HepG2 (cell line): ENCODE measurements around the gene NEMF. TPM values are rescaled to one million over a fixed set of nuclear protein-coding genes. Genes with fewer than 3 reads are reported as not detected.
A peak's percentile ranks its signal among the peaks of the same experiment; 100 is the strongest.

Experiments used
- EEA1 ChIP-seq: sonication (generic); formaldehyde crosslinking; IDR thresholded peaks from 2 replicates; pipeline ENCODE4 v1.5.1; 2020; ENCODE audit warnings: mild to moderate bottlenecking, missing genetic modification reagents, borderline replicate concordance
- ELF1 ChIP-seq: sonication (generic); formaldehyde crosslinking; IDR thresholded peaks from 2 replicates; pipeline ENCODE4 v1.4.0; 2020; ENCODE audit warnings: missing genetic modification reagents
- EP300 ChIP-seq, 3 experiments: sonication (generic) in 1 of 3; formaldehyde crosslinking in 1 of 3; IDR thresholded peaks; 2 replicates each; pipeline versions ENCODE4 v1.5.1 to v1.6.1; 2011 to 2020; ENCODE audit warnings: low read depth in 2 of 3, low read length in 2 of 3, borderline replicate concordance in 1 of 3, improper control_type of control experiment in 1 of 3, mild to moderate bottlenecking in 1 of 3, missing genetic modification reagents in 1 of 3, moderate library complexity in 1 of 3
- FOXM1 ChIP-seq: sonication (generic); formaldehyde crosslinking; IDR thresholded peaks from 2 replicates; pipeline ENCODE4 v1.5.0; 2020; ENCODE audit warnings: missing genetic modification reagents
- GATAD2A ChIP-seq: IDR thresholded peaks from 2 replicates; pipeline ENCODE4 v1.6.1; 2016
- HNF4A ChIP-seq: sonication (generic); formaldehyde crosslinking; IDR thresholded peaks from 2 replicates; pipeline ENCODE4 v1.4.0; 2020; ENCODE audit warnings: missing genetic modification reagents
- KDM2A ChIP-seq: sonication (generic); formaldehyde crosslinking; IDR thresholded peaks from 2 replicates; pipeline ENCODE4 v1.4.0; 2020; ENCODE audit warnings: low read depth, missing genetic modification reagents, borderline replicate concordance
- NCOR1 ChIP-seq: fragments of 200-600 bp; sonication (generic); IDR thresholded peaks from 2 replicates; pipeline ENCODE4 v1.7.0; 2017; ENCODE audit warnings: antibody characterized with exemption, low read length, borderline replicate concordance
- RBFOX2 ChIP-seq: fragments of 200-400 bp; formaldehyde crosslinking; IDR thresholded peaks from 2 replicates; pipeline ENCODE4 v1.6.1; 2017; ENCODE audit warnings: low read depth, mild to moderate bottlenecking, low read length
- RXRA ChIP-seq: sonication (generic); formaldehyde crosslinking; IDR thresholded peaks from 2 replicates; pipeline ENCODE4 v1.5.1; 2020; ENCODE audit warnings: missing genetic modification reagents
- SOX13 ChIP-seq, 3 experiments: fragments of 450-650 bp in 1 of 3; sonication (generic) in 1 of 3; formaldehyde crosslinking in 1 of 3; IDR thresholded peaks in 2 of 3; conservative IDR thresholded peaks in 1 of 3; 2 replicates each; pipeline versions ENCODE4 v1.5.0 to v1.6.1; 2016 to 2020; ENCODE audit warnings: antibody characterized with exemption in 1 of 3, mild to moderate bottlenecking in 1 of 3, missing compliant biosample characterization in 1 of 3, missing genetic modification reagents in 1 of 3, moderate library complexity in 1 of 3
- SPEN ChIP-seq: sonication (generic); formaldehyde crosslinking; IDR thresholded peaks from 2 replicates; pipeline ENCODE4 v1.5.1; 2020; ENCODE audit warnings: low read depth, mild to moderate bottlenecking, missing genetic modification reagents
- SRY ChIP-seq: sonication (generic); formaldehyde crosslinking; IDR thresholded peaks from 2 replicates; pipeline ENCODE4 v1.8.0; 2022; ENCODE audit warnings: mild to moderate bottlenecking, missing genetic modification reagents
- THYN1 ChIP-seq: sonication (generic); formaldehyde crosslinking; IDR thresholded peaks from 2 replicates; pipeline ENCODE4 v1.8.1; 2023; ENCODE audit warnings: low read depth, mild to moderate bottlenecking, moderate library complexity, missing genetic modification reagents, borderline replicate concordance
- ZNF230 ChIP-seq: sonication (generic); formaldehyde crosslinking; IDR thresholded peaks from 2 replicates; pipeline ENCODE4 v1.4.0; 2020; ENCODE audit warnings: mild to moderate bottlenecking, missing genetic modification reagents
- ZNF572 ChIP-seq: sonication (generic); formaldehyde crosslinking; IDR thresholded peaks from 2 replicates; pipeline ENCODE4 v1.5.1; 2020; ENCODE audit warnings: mild to moderate bottlenecking, missing genetic modification reagents
- ZNF615 ChIP-seq: sonication (generic); formaldehyde crosslinking; IDR thresholded peaks from 2 replicates; pipeline ENCODE4 v1.5.0; 2020; ENCODE audit warnings: mild to moderate bottlenecking, missing genetic modification reagents, borderline replicate concordance
- polyA plus RNA-seq, 8 experiments: library from polyadenylated mRNA; depleted of rRNA in 3 of 8; stranded (reverse) in 7 of 8; unstranded in 1 of 8; fragments of >200 nt; fragmentation: Illumina TruSeq in 4 of 8; extraction: Trizol in 4 of 8; gene quantifications; 2 replicates each; pipeline versions ENCODE4 v1.2.1 to v1.2.3, GENCODE V29; 2011 to 2016; ENCODE audit warnings: low read depth in 4 of 8, missing spikeins in 1 of 8, mixed read lengths in 1 of 8; ENCODE audit not compliant: insufficient read depth in 1 of 8
- total RNA-seq, 5 experiments: library from RNA; depleted of rRNA; stranded (reverse); fragments of >200 nt; fragmentation: Illumina TruSeq; extraction: Trizol; gene quantifications; 2 replicates each; pipeline ENCODE4 v1.2.3, GENCODE V29; 2016; ENCODE audit warnings: low read depth in 1 of 5
- TF ChIP-seq, protein P1 (sequence below): sonication (generic); formaldehyde crosslinking; IDR thresholded peaks from 2 replicates; pipeline ENCODE4 v1.4.0; 2020; ENCODE audit warnings: missing genetic modification reagents
- TF ChIP-seq, protein P2 (sequence below): sonication (generic); formaldehyde crosslinking; IDR thresholded peaks from 2 replicates; pipeline ENCODE4 v1.4.0; 2020; ENCODE audit warnings: missing genetic modification reagents, borderline replicate concordance
- TF ChIP-seq, protein P3 (sequence below): IDR thresholded peaks from 2 replicates; pipeline ENCODE4 v1.6.1; 2016; ENCODE audit warnings: mild to moderate bottlenecking
- TF ChIP-seq, protein P4 (sequence below): sonication (generic); formaldehyde crosslinking; IDR thresholded peaks from 2 replicates; pipeline ENCODE4 v1.4.0; 2020; ENCODE audit warnings: missing genetic modification reagents

Gene NEMF
- total and polyA plus RNA-seq, 2 of the 13 experiments (the other 11 are each of a cell fraction or from before 2014, with no cell fraction given): 21.3 to 57.9 TPM

DNA sequence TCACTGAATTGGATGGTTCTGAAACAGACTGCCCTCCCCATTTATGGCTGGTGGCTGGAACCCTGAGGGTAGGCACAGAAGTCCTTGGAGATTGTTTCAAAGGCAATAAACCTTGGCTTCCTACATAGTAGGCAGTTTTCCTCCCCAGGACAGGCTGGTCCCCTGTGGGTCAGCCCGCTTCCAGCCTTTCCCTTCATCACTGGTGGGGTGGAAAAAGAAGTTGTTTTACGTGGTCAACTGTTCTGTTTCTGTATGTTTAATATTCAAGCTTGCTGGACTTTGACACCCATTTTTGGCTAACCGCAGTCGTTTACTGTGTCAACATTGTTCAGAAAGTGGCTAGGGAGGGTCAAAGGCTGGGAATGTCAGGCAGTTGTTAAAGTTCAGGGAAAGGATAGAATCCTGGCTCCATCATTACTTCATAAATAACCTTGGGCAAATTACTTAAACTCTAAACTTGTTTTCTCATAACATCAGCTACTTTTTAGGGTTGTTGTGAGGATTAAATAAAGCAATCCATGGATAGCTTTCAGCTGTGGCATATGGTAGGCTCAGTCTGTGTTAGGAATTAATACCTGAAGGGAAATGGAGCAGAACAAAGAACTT, 82.3 kb downstream of the NEMF start (continued):
- TF ChIP-seq, protein P1, sequence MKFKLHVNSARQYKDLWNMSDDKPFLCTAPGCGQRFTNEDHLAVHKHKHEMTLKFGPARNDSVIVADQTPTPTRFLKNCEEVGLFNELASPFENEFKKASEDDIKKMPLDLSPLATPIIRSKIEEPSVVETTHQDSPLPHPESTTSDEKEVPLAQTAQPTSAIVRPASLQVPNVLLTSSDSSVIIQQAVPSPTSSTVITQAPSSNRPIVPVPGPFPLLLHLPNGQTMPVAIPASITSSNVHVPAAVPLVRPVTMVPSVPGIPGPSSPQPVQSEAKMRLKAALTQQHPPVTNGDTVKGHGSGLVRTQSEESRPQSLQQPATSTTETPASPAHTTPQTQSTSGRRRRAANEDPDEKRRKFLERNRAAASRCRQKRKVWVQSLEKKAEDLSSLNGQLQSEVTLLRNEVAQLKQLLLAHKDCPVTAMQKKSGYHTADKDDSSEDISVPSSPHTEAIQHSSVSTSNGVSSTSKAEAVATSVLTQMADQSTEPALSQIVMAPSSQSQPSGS: peak; percentile 63; the same call in 1 of the 2 replicates
- TF ChIP-seq ZNF615 (CRISPR knock-in tag): no peak
- TF ChIP-seq, protein P2, sequence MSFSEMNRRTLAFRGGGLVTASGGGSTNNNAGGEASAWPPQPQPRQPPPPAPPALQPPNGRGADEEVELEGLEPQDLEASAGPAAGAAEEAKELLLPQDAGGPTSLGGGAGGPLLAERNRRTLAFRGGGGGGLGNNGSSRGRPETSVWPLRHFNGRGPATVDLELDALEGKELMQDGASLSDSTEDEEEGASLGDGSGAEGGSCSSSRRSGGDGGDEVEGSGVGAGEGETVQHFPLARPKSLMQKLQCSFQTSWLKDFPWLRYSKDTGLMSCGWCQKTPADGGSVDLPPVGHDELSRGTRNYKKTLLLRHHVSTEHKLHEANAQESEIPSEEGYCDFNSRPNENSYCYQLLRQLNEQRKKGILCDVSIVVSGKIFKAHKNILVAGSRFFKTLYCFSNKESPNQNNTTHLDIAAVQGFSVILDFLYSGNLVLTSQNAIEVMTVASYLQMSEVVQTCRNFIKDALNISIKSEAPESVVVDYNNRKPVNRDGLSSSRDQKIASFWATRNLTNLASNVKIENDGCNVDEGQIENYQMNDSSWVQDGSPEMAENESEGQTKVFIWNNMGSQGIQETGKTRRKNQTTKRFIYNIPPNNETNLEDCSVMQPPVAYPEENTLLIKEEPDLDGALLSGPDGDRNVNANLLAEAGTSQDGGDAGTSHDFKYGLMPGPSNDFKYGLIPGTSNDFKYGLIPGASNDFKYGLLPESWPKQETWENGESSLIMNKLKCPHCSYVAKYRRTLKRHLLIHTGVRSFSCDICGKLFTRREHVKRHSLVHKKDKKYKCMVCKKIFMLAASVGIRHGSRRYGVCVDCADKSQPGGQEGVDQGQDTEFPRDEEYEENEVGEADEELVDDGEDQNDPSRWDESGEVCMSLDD (CRISPR knock-in tag): no peak
- TF ChIP-seq SOX13 (IDR thresholded peaks at IDR 0.05): no peak; the same call in 1 of the 2 replicates
- TF ChIP-seq SOX13 (CRISPR knock-in tag; conservative IDR thresholded peaks at IDR 0.05 in 1 of 2, IDR thresholded peaks at IDR 0.05 in 1 of 2): peak in 1 of 2 experiments; percentile 88; a peak in 2 of 4 replicates
- peak; percentile 88; the same call in 1 of the 2 replicates for TF ChIP-seq NCOR1
- no peak for TF ChIP-seq FOXM1 (CRISPR knock-in tag)
- TF ChIP-seq, protein P3, sequence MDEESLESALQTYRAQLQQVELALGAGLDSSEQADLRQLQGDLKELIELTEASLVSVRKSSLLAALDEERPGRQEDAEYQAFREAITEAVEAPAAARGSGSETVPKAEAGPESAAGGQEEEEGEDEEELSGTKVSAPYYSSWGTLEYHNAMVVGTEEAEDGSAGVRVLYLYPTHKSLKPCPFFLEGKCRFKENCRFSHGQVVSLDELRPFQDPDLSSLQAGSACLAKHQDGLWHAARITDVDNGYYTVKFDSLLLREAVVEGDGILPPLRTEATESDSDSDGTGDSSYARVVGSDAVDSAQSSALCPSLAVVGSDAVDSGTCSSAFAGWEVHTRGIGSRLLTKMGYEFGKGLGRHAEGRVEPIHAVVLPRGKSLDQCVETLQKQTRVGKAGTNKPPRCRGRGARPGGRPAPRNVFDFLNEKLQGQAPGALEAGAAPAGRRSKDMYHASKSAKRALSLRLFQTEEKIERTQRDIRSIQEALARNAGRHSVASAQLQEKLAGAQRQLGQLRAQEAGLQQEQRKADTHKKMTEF (CRISPR knock-in tag): peak; percentile 91
- peak; percentile 82; the same call in 1 of the 2 replicates for TF ChIP-seq SPEN (CRISPR knock-in tag)
- TF ChIP-seq, protein P4, sequence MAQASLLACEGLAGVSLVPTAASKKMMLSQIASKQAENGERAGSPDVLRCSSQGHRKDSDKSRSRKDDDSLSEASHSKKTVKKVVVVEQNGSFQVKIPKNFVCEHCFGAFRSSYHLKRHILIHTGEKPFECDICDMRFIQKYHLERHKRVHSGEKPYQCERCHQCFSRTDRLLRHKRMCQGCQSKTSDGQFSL (CRISPR knock-in tag): no peak
- TF ChIP-seq HNF4A (CRISPR knock-in tag): peak; percentile 99
- no peak for TF ChIP-seq SRY (CRISPR knock-in tag)
- peak; percentile 88; the same call in 1 of the 2 replicates for TF ChIP-seq RXRA (CRISPR knock-in tag)
- no peak for TF ChIP-seq ZNF572 (CRISPR knock-in tag)
- peak; percentile 51 to 93; a peak in 3 of 4 replicates for TF ChIP-seq EP300 (IDR thresholded peaks at IDR 0.05; ENCODE audit: low read depth in 2 of 2, low read length in 2 of 2)
- peak; percentile 80 for TF ChIP-seq EP300 (CRISPR knock-in tag; IDR thresholded peaks at IDR 0.05; ENCODE audit: borderline replicate concordance)
- peak; percentile 91 for TF ChIP-seq GATAD2A
- no peak for TF ChIP-seq THYN1 (CRISPR knock-in tag)
- no peak for TF ChIP-seq EEA1 (CRISPR knock-in tag)
- no peak for TF ChIP-seq ZNF230 (CRISPR knock-in tag)
- TF ChIP-seq KDM2A (CRISPR knock-in tag): 0 out of 2 replicates have a peak, but pooled peaks have one; percentile 29
- TF ChIP-seq ELF1: peak; percentile 52; the same call in 1 of the 2 replicates
- TF ChIP-seq RBFOX2: peak; percentile 73
